ENCODE data around the gene ACOT6.
"Not testable (repeated sequence)": the region's sequence is repeated elsewhere in the genome, so short reads cannot be mapped to it uniquely, and the experiment has no call there.

Gene ACOT6

GRCh38 chr14:73576391-73576790 lies 35.9 kb upstream of the ACOT6 start:
- H3K4me3 Mint-ChIP-seq, result no peak overlapping the region
- no peaks in the 10 kb centered on the region for H3K4me1 Mint-ChIP-seq (ENCODE audit: low read depth in 2 of 2)
- no peak overlapping the region for H3K27ac Mint-ChIP-seq
- H3K27me3 Mint-ChIP-seq, result no peaks in the 10 kb centered on the region
- H3K36me3 Mint-ChIP-seq (ENCODE audit: insufficient read depth), result peaks cover 48% of the 10 kb centered on the region
- DNase-seq (no peak), ATAC-seq (replicated peaks) (no peak)
- no peaks in the 10 kb centered on the region for H3K9me3 Mint-ChIP-seq

GRCh38 chr14:73577214-73577613 lies 35.1 kb upstream of the ACOT6 start:
- not testable (repeated sequence) for DNase-seq; H3K4me1 Mint-ChIP-seq (ENCODE audit: low read depth in 2 of 2); ATAC-seq (replicated peaks); H3K27ac Mint-ChIP-seq; H3K4me3 Mint-ChIP-seq; H3K27me3 Mint-ChIP-seq; H3K9me3 Mint-ChIP-seq
- H3K36me3 Mint-ChIP-seq (ENCODE audit: insufficient read depth), result peaks cover 45% of the 10 kb centered on the region

DNA sequence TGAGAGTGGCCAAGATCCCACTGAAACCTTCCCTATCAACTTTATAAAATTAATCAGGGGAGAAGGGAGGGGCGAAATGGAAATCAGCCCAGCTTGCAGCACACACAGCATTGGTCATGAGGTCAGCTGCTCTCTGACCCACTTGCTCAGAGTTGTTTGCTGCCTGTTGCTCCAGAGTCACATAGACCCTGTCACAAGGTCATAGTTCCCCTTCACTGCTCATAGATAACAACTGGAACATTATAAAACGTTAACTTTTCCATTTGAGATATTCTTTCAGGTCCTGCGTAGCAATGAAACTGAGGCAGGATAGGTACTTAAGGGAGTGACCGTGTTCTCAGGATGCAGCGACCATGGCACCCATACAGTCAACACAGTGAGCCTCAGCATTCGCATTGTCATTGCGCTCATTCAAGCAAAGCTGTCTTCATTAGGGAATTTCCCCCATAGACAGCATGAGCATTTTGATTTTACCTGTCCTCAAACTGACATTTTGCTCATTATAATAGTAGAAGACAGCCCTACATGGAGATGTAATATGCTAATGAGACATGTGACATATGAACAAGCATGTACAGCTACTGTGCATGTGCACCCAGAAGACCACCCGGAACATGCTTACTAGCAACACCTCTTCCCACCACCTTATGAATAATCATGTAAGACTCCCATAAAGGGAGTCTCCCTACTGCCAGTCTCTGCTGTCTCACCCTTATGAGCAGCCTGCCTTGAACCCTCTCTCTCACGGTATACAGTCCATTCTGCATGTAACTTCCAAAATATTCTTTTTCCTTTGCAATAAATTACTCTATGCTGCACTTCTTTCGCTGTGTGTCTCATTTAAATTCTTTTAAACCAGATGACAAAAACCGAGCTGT lies 30.0 kb upstream of the ACOT6 start:
- peaks cover 15% of the 10 kb centered on the region for H3K36me3 Mint-ChIP-seq (ENCODE audit: insufficient read depth)
- not testable (repeated sequence) for H3K27ac Mint-ChIP-seq; H3K4me1 Mint-ChIP-seq (ENCODE audit: low read depth in 2 of 2); ATAC-seq (replicated peaks); H3K4me3 Mint-ChIP-seq; H3K9me3 Mint-ChIP-seq; DNase-seq; H3K27me3 Mint-ChIP-seq

DNA sequence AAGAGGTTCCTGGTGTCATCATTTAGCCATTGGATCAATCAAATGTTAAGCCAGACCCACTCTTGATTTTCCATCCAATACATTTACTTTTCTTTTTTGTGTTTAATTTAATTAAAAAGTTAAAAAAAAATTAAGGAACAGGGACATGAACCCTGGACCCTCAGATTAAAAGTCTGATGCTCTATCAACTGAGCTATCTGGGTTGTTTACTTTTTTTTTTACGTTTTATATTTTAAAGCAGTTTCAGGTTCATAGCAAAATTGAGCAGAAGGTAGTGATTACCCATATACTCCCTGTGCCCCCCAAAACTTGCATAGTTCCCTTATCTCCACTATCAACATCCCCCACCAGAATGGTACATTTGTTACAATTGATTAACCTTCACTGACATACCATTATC lies 23.6 kb upstream of the ACOT6 start:
- Mint-ChIP-seq H3K27me3 (no peaks in the 10 kb centered on the region), H3K4me3 (no peak overlapping the region), H3K9me3 (no peaks in the 10 kb centered on the region), H3K4me1 (ENCODE audit: low read depth in 2 of 2) (peaks cover 3 to 7% of the 10 kb centered on the region in 2 donors), H3K27ac (no peak overlapping the region), H3K36me3 (ENCODE audit: insufficient read depth) (peaks cover 3% of the 10 kb centered on the region)
- DNase-seq, result no peak
- no peak for ATAC-seq (replicated peaks)

- Mint-ChIP-seq H3K36me3 (ENCODE audit: insufficient read depth) (peaks cover 3% of the 10 kb centered on the region), H3K27me3 (no peaks in the 10 kb centered on the region), H3K9me3 (no peaks in the 10 kb centered on the region), H3K4me3 (no peak overlapping the region), H3K4me1 (ENCODE audit: low read depth in 2 of 2) (peaks cover 3 to 7% of the 10 kb centered on the region in 2 donors), H3K27ac (no peak overlapping the region)
- DNase-seq (no peak), ATAC-seq (replicated peaks) (no peak)
Measured at GRCh38 chr14:73589116-73589515, 23.2 kb upstream of the ACOT6 start.

DNA sequence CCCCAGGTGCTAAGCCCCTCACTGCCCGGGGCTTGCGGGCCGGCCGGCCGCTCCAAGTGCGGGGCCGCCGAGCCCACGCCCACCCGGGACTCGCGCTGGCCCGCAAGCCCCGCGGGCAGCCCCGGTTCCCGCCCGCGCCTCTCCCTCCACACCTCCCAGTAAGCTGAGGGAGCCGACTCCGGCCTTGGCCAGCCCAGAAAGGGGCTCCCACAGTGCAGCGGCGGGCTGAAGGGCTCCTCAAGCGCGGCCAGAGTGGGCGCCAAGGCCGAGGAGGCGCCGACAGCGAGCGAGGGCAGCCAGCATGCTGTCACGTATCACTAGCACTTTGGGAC lies 21.7 kb upstream of the ACOT6 start:
- not testable (repeated sequence) for DNase-seq; H3K27me3 Mint-ChIP-seq; H3K27ac Mint-ChIP-seq; H3K36me3 Mint-ChIP-seq (ENCODE audit: insufficient read depth); ATAC-seq (replicated peaks); H3K9me3 Mint-ChIP-seq; H3K4me1 Mint-ChIP-seq (ENCODE audit: low read depth in 2 of 2)
- H3K4me3 Mint-ChIP-seq, result peak overlapping the region; percentile 78 to 81

GRCh38 chr14:73591690-73592449 lies 20.4 kb upstream of the ACOT6 start, which contains the start of gene ACOT4:
ACOT4 (plus strand) TSS chr14:73591873; CDS start chr14:73591960, 87 bp downstream.
- ATAC-seq (replicated peaks), result peak; percentile 93
- H3K27ac Mint-ChIP-seq, result peak within 1 kb of the TSS; percentile 74 to 85
- peak; percentile 47 to 61 (median 53) for DNase-seq
- H3K9me3 Mint-ChIP-seq, result no peaks in the 10 kb centered on the region
- H3K4me1 Mint-ChIP-seq (ENCODE audit: low read depth in 2 of 2), result peaks cover 3 to 7% of the 10 kb centered on the region in 2 donors
- H3K36me3 Mint-ChIP-seq (ENCODE audit: insufficient read depth), result peaks cover 3% of the 10 kb centered on the region
- H3K27me3 Mint-ChIP-seq, result no peaks in the 10 kb centered on the region
- peak within 1 kb of the TSS; percentile 78 to 81 for H3K4me3 Mint-ChIP-seq

DNA sequence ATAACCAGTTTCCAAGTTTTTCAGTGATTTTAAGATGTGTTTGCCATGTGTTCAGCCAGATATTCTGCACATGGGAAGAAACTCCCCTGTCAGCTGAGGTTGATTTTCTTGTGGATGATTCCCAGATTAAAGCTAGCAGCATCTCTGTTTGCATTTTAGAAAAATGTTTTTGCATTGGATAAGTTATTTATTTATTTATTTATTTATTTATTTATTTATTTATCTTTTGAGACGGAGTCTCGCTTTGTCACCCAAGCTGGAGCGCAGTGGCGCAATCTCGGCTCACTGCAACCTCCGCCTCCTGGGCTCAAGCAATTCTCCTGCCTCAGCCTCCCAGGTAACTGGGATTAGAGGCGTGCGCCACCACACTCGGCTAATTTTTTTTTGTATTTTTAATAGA lies 17.8 kb upstream of the ACOT6 start:
- Mint-ChIP-seq H3K27me3 (no peaks in the 10 kb centered on the region), H3K4me1 (ENCODE audit: low read depth in 2 of 2) (peaks cover 3 to 7% of the 10 kb centered on the region in 2 donors), H3K27ac (no peak overlapping the region), H3K4me3 (no peak overlapping the region), H3K9me3 (no peaks in the 10 kb centered on the region), H3K36me3 (ENCODE audit: insufficient read depth) (peaks cover 3% of the 10 kb centered on the region)
- ATAC-seq (replicated peaks), result no peak
- DNase-seq, result no peak

DNA sequence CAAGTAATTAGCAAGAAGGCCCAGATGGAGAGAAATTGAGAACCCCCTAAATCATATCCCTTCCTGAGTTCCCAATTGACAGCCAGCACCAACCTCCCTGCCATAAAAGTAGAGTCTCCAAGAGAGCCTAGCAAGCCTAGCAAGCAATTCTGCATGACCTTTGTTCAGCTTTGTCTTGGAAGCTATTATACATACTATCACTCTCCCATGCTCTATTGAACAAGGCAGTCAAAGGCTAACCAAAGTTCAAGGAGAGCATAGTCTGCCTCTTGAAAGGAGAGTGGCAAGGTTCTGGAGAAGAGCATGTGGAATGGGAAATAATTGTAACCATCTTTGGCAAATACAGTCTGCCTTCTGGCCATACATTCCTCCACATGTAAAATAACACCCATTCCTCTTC lies 12.8 kb upstream of the ACOT6 start:
- H3K27me3 Mint-ChIP-seq, result no peaks in the 10 kb centered on the region
- no peaks in the 10 kb centered on the region for H3K4me1 Mint-ChIP-seq (ENCODE audit: low read depth in 2 of 2)
- H3K9me3 Mint-ChIP-seq, result no peaks in the 10 kb centered on the region
- no peaks in the 10 kb centered on the region for H3K36me3 Mint-ChIP-seq (ENCODE audit: insufficient read depth)
- H3K4me3 Mint-ChIP-seq, result no peak overlapping the region
- DNase-seq (no peak), ATAC-seq (replicated peaks) (no peak)
- no peak overlapping the region for H3K27ac Mint-ChIP-seq

GRCh38 chr14:73602994-73603393 lies 9.3 kb upstream of the ACOT6 start:
- no peak for ATAC-seq (replicated peaks)
- Mint-ChIP-seq H3K4me1 (ENCODE audit: low read depth in 2 of 2) (no peaks in the 10 kb centered on the region), H3K9me3 (no peaks in the 10 kb centered on the region), H3K27me3 (peaks cover 7 to 11% of the 10 kb centered on the region in 2 donors), H3K36me3 (ENCODE audit: insufficient read depth) (no peaks in the 10 kb centered on the region), H3K27ac (no peak overlapping the region), H3K4me3 (no peak overlapping the region)
- no peak for DNase-seq

GRCh38 chr14:73606271-73606670 lies 6.0 kb upstream of the ACOT6 start:
- Mint-ChIP-seq H3K4me1 (ENCODE audit: low read depth in 2 of 2) (no peaks in the 10 kb centered on the region), H3K27ac (no peak overlapping the region), H3K36me3 (ENCODE audit: insufficient read depth) (no peaks in the 10 kb centered on the region), H3K9me3 (no peaks in the 10 kb centered on the region), H3K27me3 (peaks cover 7 to 19% of the 10 kb centered on the region in 2 donors), H3K4me3 (no peak overlapping the region)
- DNase-seq (no peak), ATAC-seq (replicated peaks) (no peak)

DNA sequence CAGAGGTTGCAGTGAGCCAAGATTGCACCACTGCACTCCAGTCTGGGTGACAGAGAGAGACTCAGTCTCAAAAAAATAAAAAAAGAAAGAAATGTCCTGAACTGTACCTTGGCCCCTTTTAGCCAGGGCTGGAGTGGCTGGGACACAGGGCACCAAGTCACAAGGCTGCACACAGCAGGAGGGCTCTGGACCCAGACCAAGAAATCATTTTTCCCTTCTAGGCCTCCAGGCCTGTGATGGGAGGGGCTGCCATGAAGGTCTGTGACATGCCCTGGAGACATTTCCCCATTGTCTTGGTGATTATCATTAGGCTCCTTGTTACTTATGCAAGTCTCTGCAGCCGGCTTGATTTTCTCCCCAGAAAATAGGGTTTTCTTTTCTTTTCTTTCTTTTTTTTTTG lies 5.1 kb upstream of the ACOT6 start:
- DNase-seq (no peak), ATAC-seq (replicated peaks) (no peak)
- H3K4me3 Mint-ChIP-seq, result no peak overlapping the region
- H3K36me3 Mint-ChIP-seq (ENCODE audit: insufficient read depth), result no peaks in the 10 kb centered on the region
- H3K4me1 Mint-ChIP-seq (ENCODE audit: low read depth in 2 of 2), result no peaks in the 10 kb centered on the region
- H3K9me3 Mint-ChIP-seq, result no peaks in the 10 kb centered on the region
- peaks cover 7 to 19% of the 10 kb centered on the region in 2 donors for H3K27me3 Mint-ChIP-seq
- no peak overlapping the region for H3K27ac Mint-ChIP-seq

GRCh38 chr14:73610687-73611086 lies 1.6 kb upstream of the ACOT6 start:
- H3K27ac Mint-ChIP-seq, result no peak overlapping the region
- H3K4me3 Mint-ChIP-seq, result no peak overlapping the region
- peaks cover 5% of the 10 kb centered on the region for H3K36me3 Mint-ChIP-seq (ENCODE audit: insufficient read depth)
- H3K27me3 Mint-ChIP-seq, result peaks cover 7 to 19% of the 10 kb centered on the region in 2 donors
- no peak for DNase-seq
- no peaks in the 10 kb centered on the region for H3K9me3 Mint-ChIP-seq
- peaks cover 3 to 4% of the 10 kb centered on the region in 2 donors for H3K4me1 Mint-ChIP-seq (ENCODE audit: low read depth in 2 of 2)
- no peak for ATAC-seq (replicated peaks)

DNA sequence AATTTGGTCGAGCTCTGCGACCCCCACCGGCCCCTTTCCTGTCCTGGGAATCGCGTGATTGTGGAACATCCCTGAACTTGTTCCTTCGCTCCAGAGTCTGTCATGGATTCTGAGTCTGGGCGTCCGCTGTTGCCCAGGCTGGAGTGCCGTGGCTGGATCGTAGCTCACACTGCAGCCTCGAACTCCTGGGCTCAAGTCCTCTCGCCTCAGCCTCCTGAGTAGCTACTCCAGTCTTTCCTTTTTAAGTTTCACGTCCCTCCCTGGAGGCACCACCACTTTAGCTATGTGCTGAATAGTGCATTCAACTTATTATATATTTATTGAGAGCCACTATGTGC lies 698 bp downstream of the ACOT6 start:
- ATAC-seq (replicated peaks), result peak; percentile 9
- H3K36me3 Mint-ChIP-seq (ENCODE audit: insufficient read depth), result peaks cover 5% of the 10 kb centered on the region
- H3K9me3 Mint-ChIP-seq, result no peaks in the 10 kb centered on the region
- H3K27ac Mint-ChIP-seq, result peak overlapping the region; percentile 84 to 88
- H3K4me1 Mint-ChIP-seq (ENCODE audit: low read depth in 2 of 2), result peaks cover 3 to 4% of the 10 kb centered on the region in 2 donors
- DNase-seq, result no peak
- peak overlapping the region; percentile 83 to 88 for H3K4me3 Mint-ChIP-seq
- peaks cover 0 to 8% of the 10 kb centered on the region in 2 donors for H3K27me3 Mint-ChIP-seq

Data from effector memory CD8-positive, alpha-beta T cell (primary cell).